Parathyroid adenoma (tissue), 2 donors: Measurements from ENCODE around the gene DNAJC27.

Source experiments
- H2AFZ ChIP-seq: fragments of 300-600 bp; sonication (generic); one replicate; pipeline ENCODE4 v1.7.0; 2017; ENCODE audit warnings: antibody characterized with exemption, mild to moderate bottlenecking
- H3K27ac ChIP-seq: fragments of 300-600 bp; sonication (generic); one replicate; pipeline ENCODE4 v1.7.0; 2017
- H3K27me3 ChIP-seq: fragments of 300-600 bp; sonication (generic); one replicate; pipeline ENCODE4 v1.7.0; 2017; ENCODE audit warnings: low read length; ENCODE audit not compliant: control insufficient read depth, insufficient read depth
- H3K36me3 ChIP-seq: fragments of 300-600 bp; sonication (generic); one replicate; pipeline ENCODE4 v1.7.0; 2017; ENCODE audit warnings: low read length; ENCODE audit not compliant: control insufficient read depth, insufficient read depth
- H3K4me1 ChIP-seq: fragments of 300-600 bp; sonication (generic); one replicate; pipeline ENCODE4 v1.7.0; 2017; ENCODE audit warnings: control low read depth
- H3K4me2 ChIP-seq: fragments of 300-600 bp; sonication (generic); one replicate; pipeline ENCODE4 v1.7.0; 2017; ENCODE audit warnings: low read length
- H3K4me3 ChIP-seq: fragments of 300-600 bp; sonication (generic); one replicate; pipeline ENCODE4 v1.7.0; 2017; ENCODE audit warnings: low read depth, low read length
- H3K79me2 ChIP-seq: fragments of 300-600 bp; sonication (generic); one replicate; pipeline ENCODE4 v1.7.0; 2017; ENCODE audit warnings: control low read depth
- H3K9ac ChIP-seq: fragments of 300-600 bp; sonication (generic); one replicate; pipeline ENCODE4 v1.7.0; 2017; ENCODE audit warnings: mild to moderate bottlenecking
- H3K9me3 ChIP-seq: fragments of 300-600 bp; sonication (generic); one replicate; pipeline ENCODE4 v1.7.0; 2017; ENCODE audit warnings: low read length; ENCODE audit not compliant: control insufficient read depth
- TF ChIP-seq, protein P1 (sequence below): fragments of 300-600 bp; sonication (generic); IDR thresholded peaks from one replicate; pipeline ENCODE4 v1.7.0; 2017; ENCODE audit warnings: antibody characterized with exemption, mild to moderate bottlenecking
- donor health status: primary hyperparathyroidism.

DNAJC27 gene

DNA sequence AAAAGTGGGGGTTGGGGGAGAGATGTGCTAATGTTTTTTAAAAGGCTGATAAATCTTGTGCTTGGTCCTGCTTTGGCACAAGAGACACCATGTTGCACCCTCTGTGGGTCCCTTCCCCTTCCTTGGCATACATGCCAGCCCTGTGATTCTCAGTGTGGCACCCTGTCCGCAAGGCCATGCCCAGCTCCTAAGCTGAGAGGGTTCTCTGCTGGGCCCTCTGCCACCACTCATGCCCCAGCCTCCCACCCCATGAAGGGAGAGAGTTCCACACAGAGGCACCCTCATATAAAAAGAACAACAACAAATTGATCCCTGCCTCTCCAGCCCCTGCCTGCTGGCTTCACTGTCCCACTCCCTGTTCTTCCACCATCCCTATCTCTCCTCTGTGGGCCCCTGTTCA is 49.2 kb downstream of the DNAJC27 start:
- no peak overlapping the region for H3K9ac ChIP-seq
- H3K27ac ChIP-seq: no peak overlapping the region
- H3K4me3 ChIP-seq: no peak overlapping the region
- TF ChIP-seq, protein P1, sequence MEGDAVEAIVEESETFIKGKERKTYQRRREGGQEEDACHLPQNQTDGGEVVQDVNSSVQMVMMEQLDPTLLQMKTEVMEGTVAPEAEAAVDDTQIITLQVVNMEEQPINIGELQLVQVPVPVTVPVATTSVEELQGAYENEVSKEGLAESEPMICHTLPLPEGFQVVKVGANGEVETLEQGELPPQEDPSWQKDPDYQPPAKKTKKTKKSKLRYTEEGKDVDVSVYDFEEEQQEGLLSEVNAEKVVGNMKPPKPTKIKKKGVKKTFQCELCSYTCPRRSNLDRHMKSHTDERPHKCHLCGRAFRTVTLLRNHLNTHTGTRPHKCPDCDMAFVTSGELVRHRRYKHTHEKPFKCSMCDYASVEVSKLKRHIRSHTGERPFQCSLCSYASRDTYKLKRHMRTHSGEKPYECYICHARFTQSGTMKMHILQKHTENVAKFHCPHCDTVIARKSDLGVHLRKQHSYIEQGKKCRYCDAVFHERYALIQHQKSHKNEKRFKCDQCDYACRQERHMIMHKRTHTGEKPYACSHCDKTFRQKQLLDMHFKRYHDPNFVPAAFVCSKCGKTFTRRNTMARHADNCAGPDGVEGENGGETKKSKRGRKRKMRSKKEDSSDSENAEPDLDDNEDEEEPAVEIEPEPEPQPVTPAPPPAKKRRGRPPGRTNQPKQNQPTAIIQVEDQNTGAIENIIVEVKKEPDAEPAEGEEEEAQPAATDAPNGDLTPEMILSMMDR: no peak
- no peaks in the 10 kb centered on the region for H3K9me3 ChIP-seq
- H3K27me3 ChIP-seq: no peaks in the 10 kb centered on the region
- H2AFZ ChIP-seq: no peak overlapping the region
- H3K4me1 ChIP-seq: no peaks in the 10 kb centered on the region
- no peak overlapping the region for H3K4me2 ChIP-seq
- H3K36me3 ChIP-seq: no peaks in the 10 kb centered on the region
- H3K79me2 ChIP-seq: no peaks in the 10 kb centered on the region

DNA sequence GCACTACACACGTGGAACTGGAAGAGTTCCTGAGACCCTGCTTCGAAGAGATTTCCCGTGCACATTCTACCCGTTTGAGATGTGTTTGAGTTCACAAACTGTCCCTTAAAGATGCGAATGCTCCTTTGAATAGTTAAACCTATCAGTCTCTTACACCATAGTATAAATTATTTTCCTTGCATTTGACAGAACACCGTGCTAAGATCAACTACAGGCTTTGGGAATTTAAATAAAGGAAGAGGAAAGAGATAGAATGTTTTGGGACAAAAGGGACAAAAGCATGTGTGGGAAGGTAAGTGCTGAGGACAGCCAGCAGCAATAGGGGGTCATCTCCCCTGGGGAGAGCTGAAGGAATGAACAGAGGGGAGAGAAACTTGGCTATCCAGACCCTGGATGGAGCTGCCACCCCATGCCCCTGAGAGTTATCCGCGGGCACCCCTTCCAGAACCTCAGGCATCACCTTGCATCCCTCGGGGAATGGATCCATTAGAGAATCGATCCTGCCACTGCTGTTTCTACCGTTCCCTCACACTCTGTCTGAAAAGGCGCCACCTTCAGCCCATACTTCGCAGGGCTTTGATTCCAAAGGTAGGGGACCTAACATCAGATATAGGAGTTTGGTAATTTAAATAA is 50.8 kb downstream of the DNAJC27 start:
- no peak overlapping the region for H3K27ac ChIP-seq
- no peaks in the 10 kb centered on the region for H3K4me1 ChIP-seq
- no peaks in the 10 kb centered on the region for H3K79me2 ChIP-seq
- TF ChIP-seq, protein P1: no peak
- peak overlapping the region; percentile 75 for H2AFZ ChIP-seq
- no peaks in the 10 kb centered on the region for H3K9me3 ChIP-seq
- no peak overlapping the region for H3K9ac ChIP-seq
- no peaks in the 10 kb centered on the region for H3K36me3 ChIP-seq
- peak overlapping the region; percentile 68 for H3K4me2 ChIP-seq
- H3K4me3 ChIP-seq: peak overlapping the region; percentile 42
- no peaks in the 10 kb centered on the region for H3K27me3 ChIP-seq

- H3K9ac ChIP-seq: no peak within 1 kb of the TSS
- no peaks in the 10 kb centered on the region for H3K79me2 ChIP-seq
- TF ChIP-seq, protein P1: no peak
- no peak within 1 kb of the TSS for H3K27ac ChIP-seq
- no peaks in the 10 kb centered on the region for H3K9me3 ChIP-seq
- H3K4me3 ChIP-seq: peak within 1 kb of the TSS; percentile 42
- H3K36me3 ChIP-seq: no peaks in the 10 kb centered on the region
- H2AFZ ChIP-seq: peak within 1 kb of the TSS; percentile 75
- H3K4me1 ChIP-seq: no peaks in the 10 kb centered on the region
- H3K4me2 ChIP-seq: peak within 1 kb of the TSS; percentile 68
- no peaks in the 10 kb centered on the region for H3K27me3 ChIP-seq
Measured at GRCh38 chr2:24920098-24920808, 51.5 kb downstream of the DNAJC27 start, which contains the start of gene ADCY3. TSS of gene ADCY3 (minus strand) at chr2:24920237. CDS start at chr2:24918987, 1,250 bp downstream.

DNA sequence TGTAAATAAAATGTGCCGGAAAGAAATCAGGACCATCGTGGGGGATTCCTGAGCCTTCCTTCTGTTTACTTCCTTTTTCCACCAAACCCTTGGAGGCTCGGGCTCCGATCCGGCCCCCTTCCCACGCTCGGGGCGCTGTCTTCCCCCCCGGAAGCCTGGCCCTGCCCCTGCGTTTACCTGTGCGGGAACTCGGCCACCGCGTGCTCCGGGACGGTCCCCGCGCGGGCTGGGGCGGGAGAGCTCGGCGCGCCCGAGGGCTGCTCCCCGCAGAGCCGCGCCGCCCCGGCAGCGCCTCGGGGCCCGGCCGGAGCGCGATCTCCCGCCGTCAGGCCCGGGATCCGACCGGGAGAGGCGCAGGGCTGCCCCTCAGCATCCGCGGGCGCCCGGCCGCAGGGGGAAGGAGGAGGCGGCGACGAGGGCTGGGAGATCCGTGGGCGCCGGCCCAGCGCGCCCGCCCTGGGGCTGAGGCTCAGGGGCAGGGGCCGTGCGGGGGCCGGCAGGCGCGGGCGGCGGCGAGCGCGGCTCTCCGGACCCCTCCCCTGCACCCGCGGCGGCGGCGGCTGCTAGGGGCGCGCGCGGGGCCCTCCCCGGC is 52.2 kb downstream of the DNAJC27 start:
- Histone ChIP-seq H3K27me3 (no peaks in the 10 kb centered on the region), H2AFZ (peak overlapping the region; percentile 70), H3K9ac (no peak overlapping the region), H3K79me2 (no peaks in the 10 kb centered on the region), H3K4me1 (no peaks in the 10 kb centered on the region), H3K27ac (no peak overlapping the region), H3K4me2 (peak overlapping the region; percentile 59), H3K36me3 (no peaks in the 10 kb centered on the region), H3K4me3 (peak overlapping the region; percentile 40), H3K9me3 (no peaks in the 10 kb centered on the region)
- TF ChIP-seq, protein P1: no peak
